IMR-90 (cell line): ENCODE data around the gene LPO.

ENCODE experiments used
- BHLHE40 ChIP-seq: fragments of 150-350 bp; IDR thresholded peaks from 2 replicates; pipeline ENCODE4 v1.6.1; 2016; ENCODE audit warnings: mild to moderate bottlenecking, low read depth, low read length
- CHD1 ChIP-seq: IDR thresholded peaks from 2 replicates; pipeline ENCODE4 v1.6.1; 2012; ENCODE audit warnings: low read depth, low read length, improper control_type of control experiment
- FOS ChIP-seq: fragments of 150-350 bp; IDR thresholded peaks from 2 replicates; pipeline ENCODE4 v1.6.1; 2016; ENCODE audit warnings: low read depth, low read length
- MAFK ChIP-seq: IDR thresholded peaks from 2 replicates; pipeline ENCODE4 v1.6.1; 2012; ENCODE audit warnings: low read depth, low read length, improper control_type of control experiment
- MAZ ChIP-seq: IDR thresholded peaks from 2 replicates; pipeline ENCODE4 v1.6.1; 2012; ENCODE audit warnings: low read depth, mild to moderate bottlenecking, low read length, improper control_type of control experiment, moderate library complexity, borderline replicate concordance
- MXI1 ChIP-seq: IDR thresholded peaks from 2 replicates; pipeline ENCODE4 v1.6.1; 2012; ENCODE audit warnings: low read depth, mild to moderate bottlenecking, low read length, moderate library complexity, borderline replicate concordance
- POLR2A ChIP-seq: IDR thresholded peaks from 2 replicates; pipeline ENCODE4 v1.6.1; 2012; ENCODE audit warnings: mild to moderate bottlenecking, low read depth, low read length
- RAD21 ChIP-seq: IDR thresholded peaks from 2 replicates; pipeline ENCODE4 v1.6.1; 2012; ENCODE audit warnings: low read length, improper control_type of control experiment
- RFX5 ChIP-seq: IDR thresholded peaks from 2 replicates; pipeline ENCODE4 v1.8.0; 2012; ENCODE audit warnings: low read depth, mild to moderate bottlenecking, low read length, moderate library complexity
- SMC3 ChIP-seq: fragments of 150-350 bp; IDR thresholded peaks from 2 replicates; pipeline ENCODE4 v1.6.1; 2016; ENCODE audit warnings: low read depth, mild to moderate bottlenecking, antibody characterized with exemption, low read length, moderate library complexity
- TF ChIP-seq, protein P1 (sequence below): conservative IDR thresholded peaks from 2 replicates; pipeline ENCODE4 v1.5.1; 2012; ENCODE audit warnings: mild to moderate bottlenecking, low read depth, low read length, improper control_type of control experiment
- TF ChIP-seq, protein P2 (sequence below): fragments of 150-350 bp; IDR thresholded peaks from 2 replicates; pipeline ENCODE4 v1.6.1; 2017; ENCODE audit warnings: mild to moderate bottlenecking, antibody characterized with exemption, low read length, low read depth

DNA sequence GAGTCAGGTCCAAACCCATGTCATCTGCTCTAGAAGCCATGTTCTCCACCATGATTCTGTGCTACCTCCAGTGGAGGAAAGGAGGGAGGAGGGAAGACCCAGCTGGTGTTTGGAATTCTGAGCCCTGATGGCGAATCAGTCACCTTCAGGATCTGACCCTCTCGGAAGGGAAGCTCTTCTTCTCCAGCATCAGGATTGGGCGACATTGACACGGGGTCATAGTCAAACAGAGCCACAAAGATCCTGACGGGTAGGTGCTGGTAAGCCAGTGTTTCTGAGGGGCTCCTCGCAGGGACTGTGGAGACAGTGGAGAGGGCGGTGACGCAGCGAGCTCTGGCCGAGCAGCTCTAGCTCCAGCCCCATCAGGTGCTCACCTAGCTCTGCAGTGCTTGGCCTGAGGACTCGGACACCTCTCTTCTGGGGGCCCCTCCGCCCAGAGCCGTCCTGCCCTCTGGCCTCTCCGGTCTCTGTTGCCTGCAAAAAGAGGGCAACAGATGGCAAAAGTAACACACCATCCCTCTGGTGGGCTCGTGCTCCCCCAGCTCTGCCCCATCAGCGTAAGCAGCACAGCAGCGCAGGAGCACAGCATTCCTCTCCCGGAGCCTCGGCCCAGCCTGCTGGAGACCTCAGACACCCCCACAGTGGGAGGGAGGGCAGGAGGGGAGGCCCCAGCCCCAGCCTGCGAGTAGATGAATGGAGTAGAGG is 69.2 kb downstream of the LPO start:
- TF ChIP-seq FOS (no peak), POLR2A (no peak), MAZ (no peak), SMC3 (no peak), RAD21 (no peak), MAFK (no peak), MXI1 (no peak), RFX5 (no peak), CHD1 (no peak), BHLHE40 (no peak)
- TF ChIP-seq, protein P1, sequence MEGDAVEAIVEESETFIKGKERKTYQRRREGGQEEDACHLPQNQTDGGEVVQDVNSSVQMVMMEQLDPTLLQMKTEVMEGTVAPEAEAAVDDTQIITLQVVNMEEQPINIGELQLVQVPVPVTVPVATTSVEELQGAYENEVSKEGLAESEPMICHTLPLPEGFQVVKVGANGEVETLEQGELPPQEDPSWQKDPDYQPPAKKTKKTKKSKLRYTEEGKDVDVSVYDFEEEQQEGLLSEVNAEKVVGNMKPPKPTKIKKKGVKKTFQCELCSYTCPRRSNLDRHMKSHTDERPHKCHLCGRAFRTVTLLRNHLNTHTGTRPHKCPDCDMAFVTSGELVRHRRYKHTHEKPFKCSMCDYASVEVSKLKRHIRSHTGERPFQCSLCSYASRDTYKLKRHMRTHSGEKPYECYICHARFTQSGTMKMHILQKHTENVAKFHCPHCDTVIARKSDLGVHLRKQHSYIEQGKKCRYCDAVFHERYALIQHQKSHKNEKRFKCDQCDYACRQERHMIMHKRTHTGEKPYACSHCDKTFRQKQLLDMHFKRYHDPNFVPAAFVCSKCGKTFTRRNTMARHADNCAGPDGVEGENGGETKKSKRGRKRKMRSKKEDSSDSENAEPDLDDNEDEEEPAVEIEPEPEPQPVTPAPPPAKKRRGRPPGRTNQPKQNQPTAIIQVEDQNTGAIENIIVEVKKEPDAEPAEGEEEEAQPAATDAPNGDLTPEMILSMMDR = no peak
- TF ChIP-seq, protein P2, sequence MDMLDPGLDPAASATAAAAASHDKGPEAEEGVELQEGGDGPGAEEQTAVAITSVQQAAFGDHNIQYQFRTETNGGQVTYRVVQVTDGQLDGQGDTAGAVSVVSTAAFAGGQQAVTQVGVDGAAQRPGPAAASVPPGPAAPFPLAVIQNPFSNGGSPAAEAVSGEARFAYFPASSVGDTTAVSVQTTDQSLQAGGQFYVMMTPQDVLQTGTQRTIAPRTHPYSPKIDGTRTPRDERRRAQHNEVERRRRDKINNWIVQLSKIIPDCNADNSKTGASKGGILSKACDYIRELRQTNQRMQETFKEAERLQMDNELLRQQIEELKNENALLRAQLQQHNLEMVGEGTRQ = no peak
